Activated CD4-positive, alpha-beta T cell treated with anti-CD3 and anti-CD28 coated beads for 36 hours (primary cell): ENCODE results near the gene SLCO3A1. TPM values are rescaled to one million over a fixed set of nuclear protein-coding genes. Genes with fewer than 3 reads are reported as not detected.
A peak's percentile ranks its signal among the peaks of the same experiment; 100 is the strongest.

Source experiments
- ATAC-seq: fragments of 200-7000 bp; cut with Tn5 transposase; one replicate; pipeline ENCODE4 v1.10.0; 2021; ENCODE audit warnings: mild to moderate bottlenecking, moderate library complexity
- CTCF ChIA-PET: fragments of 350-600 bp; sonication (Branson Sonifier 250); formaldehyde crosslinking; loops from one replicate; lab custom pipeline; 2021; ENCODE audit warnings: antibody characterized with exemption; lab: Charles Lee
- POLR2A ChIA-PET: fragments of 350-600 bp; sonication (Branson Sonifier 250); formaldehyde crosslinking; loops from one replicate; lab custom pipeline; 2021; ENCODE audit warnings: antibody characterized with exemption, inconsistent platforms; lab: Charles Lee
- DNase-seq: peaks from one replicate; pipeline ENCODE4 v3.0.0-alpha.2; 2020
- H3K27ac Mint-ChIP-seq: one replicate; pipeline ENCODE4 v1.8.0; 2021; ENCODE audit warnings: mixed read lengths
- H3K27me3 Mint-ChIP-seq: one replicate; pipeline ENCODE4 v1.8.0; 2021; ENCODE audit warnings: mixed read lengths
- H3K36me3 Mint-ChIP-seq: one replicate; pipeline ENCODE4 v1.8.0; 2021; ENCODE audit warnings: low read depth, mixed read lengths
- H3K4me1 Mint-ChIP-seq: one replicate; pipeline ENCODE4 v1.8.0; 2021; ENCODE audit warnings: mixed read lengths
- H3K4me3 Mint-ChIP-seq: one replicate; pipeline ENCODE4 v1.8.0; 2021; ENCODE audit warnings: mild to moderate bottlenecking, moderate library complexity, mixed read lengths
- H3K9me3 Mint-ChIP-seq: one replicate; pipeline ENCODE4 v1.8.0; 2021; ENCODE audit warnings: low read depth, mixed read lengths
- intact Hi-C, 2 experiments: fragments of 100-400 bp; cut with DNase I in 1 of 2; cut with micrococcal nuclease in 1 of 2; formaldehyde crosslinking; loops; one replicate each; pipeline versions ENCODE4 v1.14.2 to v1.15.1; 2022 to 2024; cut with DNase I, micrococcal nuclease
- total RNA-seq, 2 experiments: library from RNA; stranded (reverse); gene quantifications; one replicate each; pipeline ENCODE4 v1.2.3, GENCODE V29; 2021

SLCO3A1 gene
- total RNA-seq, 2 experiments from 2014 or later = 5.6 to 5.8 TPM

DNA sequence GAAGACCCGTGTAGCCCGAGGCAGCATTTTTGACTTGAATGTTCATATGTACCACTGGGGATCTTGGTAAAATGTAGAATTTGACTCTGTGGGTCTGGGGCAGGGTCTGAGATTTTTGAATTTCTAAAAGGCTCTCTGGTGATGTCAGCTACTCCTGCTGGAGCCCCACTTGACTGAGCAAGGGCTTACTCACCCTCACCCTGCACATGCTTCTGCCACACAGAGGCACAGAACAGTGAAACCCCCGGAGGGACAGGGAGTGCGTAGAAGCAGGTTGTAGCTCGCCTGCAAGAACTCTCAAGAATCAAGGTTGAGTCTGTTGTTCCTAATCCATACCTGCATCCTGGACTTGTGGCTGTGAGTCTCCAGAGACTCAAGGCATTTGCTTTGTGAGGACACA is 41.1 kb downstream of the SLCO3A1 start:
- Mint-ChIP-seq H3K4me3 (no peak overlapping the region), H3K27me3 (no peaks in the 10 kb centered on the region), H3K27ac (no peak overlapping the region), H3K4me1 (peaks cover 6% of the 10 kb centered on the region), H3K9me3 (peaks cover 2% of the 10 kb centered on the region), H3K36me3 (peaks cover 9% of the 10 kb centered on the region)
- intact Hi-C loops = no loop called here
- CTCF ChIA-PET = interaction anchor here (0.6 to 0.8 kb wide), 3 partner anchors 10 to 117 kb away, joined by 3 to 5 read pairs (median 4); no protein-coding TSS in a partner anchor
- no peak for DNase-seq
- no peak for ATAC-seq
- POLR2A ChIA-PET = no interaction called here

DNA sequence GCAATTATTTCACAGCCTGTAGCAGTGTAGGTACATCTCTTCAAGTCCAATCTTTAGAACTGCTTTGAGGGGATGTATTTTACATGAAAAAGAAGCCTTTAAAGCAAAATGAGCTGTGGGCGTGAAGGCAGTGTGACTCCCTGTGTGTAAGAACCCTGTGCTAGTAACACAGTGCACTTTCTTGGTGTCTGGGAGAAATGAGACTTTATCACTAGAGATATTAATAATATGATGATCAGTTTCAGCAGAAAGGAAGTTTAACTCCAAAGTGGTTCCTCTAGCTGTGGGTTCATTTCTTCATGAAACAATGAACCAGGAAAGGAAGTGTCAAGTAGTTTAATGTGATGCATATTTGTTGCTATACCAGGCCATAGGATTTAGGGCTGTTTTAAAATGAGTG is 41.5 kb downstream of the SLCO3A1 start:
- H3K27me3 Mint-ChIP-seq = no peaks in the 10 kb centered on the region
- peaks cover 2% of the 10 kb centered on the region for H3K9me3 Mint-ChIP-seq
- intact Hi-C loops = no loop called here
- DNase-seq = no peak
- H3K4me1 Mint-ChIP-seq = peaks cover 6% of the 10 kb centered on the region
- H3K36me3 Mint-ChIP-seq = peaks cover 9% of the 10 kb centered on the region
- CTCF ChIA-PET = interaction anchor here (0.8 kb wide), 2 partner anchors 11 to 42 kb away, joined by 3 to 5 read pairs; no protein-coding TSS in a partner anchor
- no peak overlapping the region for H3K27ac Mint-ChIP-seq
- no peak for ATAC-seq
- POLR2A ChIA-PET = no interaction called here
- no peak overlapping the region for H3K4me3 Mint-ChIP-seq

DNA sequence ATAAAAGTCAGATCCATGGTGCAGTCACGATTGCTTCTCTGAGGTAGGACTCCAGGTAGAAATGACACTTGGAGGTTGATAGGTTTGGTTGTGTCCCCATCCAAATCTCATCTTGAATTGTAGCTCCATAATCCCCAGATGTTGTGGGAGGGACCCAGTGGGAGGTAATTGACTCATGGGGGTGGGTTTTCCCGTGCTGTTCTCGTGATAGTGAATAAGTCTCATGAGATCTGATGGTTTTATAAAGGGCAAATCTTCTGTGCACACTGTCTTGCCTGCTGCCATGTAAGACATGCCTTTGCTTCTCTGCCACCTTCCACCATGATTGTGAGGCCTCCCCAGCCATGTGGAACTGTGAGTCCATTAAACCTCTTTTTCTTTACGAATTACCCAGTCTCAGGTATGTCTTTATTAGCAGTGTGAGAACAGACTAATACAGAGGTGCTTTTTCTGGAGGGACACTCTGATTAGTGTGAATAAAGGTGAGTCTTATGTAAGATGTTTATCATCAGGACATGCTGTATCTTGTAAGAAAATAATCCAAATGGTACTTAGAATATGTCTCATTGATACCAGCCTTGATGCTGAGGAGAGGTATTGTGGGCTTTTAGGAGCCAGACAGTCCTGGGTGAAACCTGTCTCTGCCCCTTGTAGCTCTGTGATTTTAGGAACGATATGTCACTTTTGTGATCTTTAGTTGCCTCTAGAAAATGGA is 43.0 kb downstream of the SLCO3A1 start:
- H3K4me1 Mint-ChIP-seq = peaks cover 6% of the 10 kb centered on the region
- H3K9me3 Mint-ChIP-seq = peaks cover 6% of the 10 kb centered on the region
- peaks cover 12% of the 10 kb centered on the region for H3K36me3 Mint-ChIP-seq
- ChIA-PET CTCF (no interaction called here), POLR2A (no interaction called here)
- ATAC-seq (no peak), DNase-seq (no peak)
- H3K27me3 Mint-ChIP-seq = no peaks in the 10 kb centered on the region
- H3K27ac Mint-ChIP-seq = no peak overlapping the region
- H3K4me3 Mint-ChIP-seq = no peak overlapping the region
- intact Hi-C loops = no loop called here

DNA sequence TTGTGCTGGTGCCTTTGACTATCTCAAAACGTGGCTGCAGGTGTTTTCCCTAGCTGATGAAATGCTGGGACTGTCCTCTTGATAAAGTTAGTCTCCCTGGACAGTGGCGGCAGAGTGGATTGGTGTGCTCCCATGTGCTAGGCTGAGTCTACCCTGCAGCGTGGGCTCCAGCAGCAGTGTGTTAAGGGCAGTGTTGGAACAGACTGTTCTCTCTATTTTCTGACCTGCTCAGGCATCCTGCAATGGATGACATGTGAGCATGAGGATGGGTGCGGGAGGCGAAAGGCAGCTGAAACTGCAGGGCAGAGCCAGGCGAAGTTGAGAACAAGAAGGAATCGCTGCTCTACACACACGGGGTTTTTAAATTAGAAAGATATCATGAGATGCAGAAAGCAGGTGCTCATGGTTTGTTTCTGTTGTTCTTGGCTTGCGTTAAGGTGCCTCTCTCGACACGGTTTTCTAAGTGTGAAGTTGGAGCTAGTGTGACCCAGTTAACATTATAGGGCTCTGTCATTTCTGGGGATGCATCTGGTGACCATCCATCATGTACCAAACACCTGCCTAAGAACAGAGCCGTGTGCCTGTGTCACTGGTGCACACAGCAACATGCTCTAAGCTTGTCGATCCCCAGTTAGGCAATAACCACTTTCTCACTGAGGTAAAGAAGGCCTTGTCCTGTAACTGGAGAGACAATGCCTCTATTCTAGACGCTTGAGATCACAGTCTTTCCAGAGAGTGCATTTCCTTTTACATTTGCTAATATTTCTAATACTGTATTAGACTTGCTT is 44.3 kb downstream of the SLCO3A1 start:
- Mint-ChIP-seq H3K27ac (no peak overlapping the region), H3K36me3 (peaks cover 9% of the 10 kb centered on the region), H3K27me3 (no peaks in the 10 kb centered on the region), H3K4me3 (no peak overlapping the region), H3K4me1 (peaks cover 6% of the 10 kb centered on the region), H3K9me3 (peaks cover 11% of the 10 kb centered on the region)
- POLR2A ChIA-PET = no interaction called here
- intact Hi-C loops = no loop called here
- CTCF ChIA-PET = interaction anchor here (0.8 kb wide), 1 partner anchor 44 kb away, joined by 3 read pairs; the partner anchor contains the start of gene SLCO3A1
- ATAC-seq = no peak
- no peak for DNase-seq

DNA sequence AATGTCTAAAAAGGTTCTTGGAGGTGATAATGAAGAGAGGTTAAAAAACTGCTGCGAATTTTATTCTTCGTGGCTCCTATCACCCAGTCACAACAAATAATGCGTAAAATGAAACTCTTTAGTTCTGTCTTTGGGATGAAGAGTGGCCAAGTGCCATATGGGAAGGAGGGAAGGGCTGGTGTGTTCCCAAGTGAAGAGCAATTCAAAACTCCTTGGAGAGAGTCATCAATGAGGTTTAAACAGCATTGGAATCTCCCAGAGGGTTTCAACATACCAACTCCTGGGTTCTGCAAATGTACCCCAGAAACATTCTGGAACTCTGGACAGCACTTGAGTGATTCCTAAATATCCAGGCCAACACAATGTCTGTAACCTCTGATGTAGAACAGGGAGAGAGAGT is 45.3 kb downstream of the SLCO3A1 start:
- no peak overlapping the region for H3K4me3 Mint-ChIP-seq
- H3K36me3 Mint-ChIP-seq = peaks cover 12% of the 10 kb centered on the region
- ATAC-seq (no peak), DNase-seq (no peak)
- ChIA-PET CTCF (no interaction called here), POLR2A (no interaction called here)
- H3K4me1 Mint-ChIP-seq = peaks cover 9% of the 10 kb centered on the region
- intact Hi-C loops = no loop called here
- H3K27ac Mint-ChIP-seq = no peak overlapping the region
- no peaks in the 10 kb centered on the region for H3K27me3 Mint-ChIP-seq
- H3K9me3 Mint-ChIP-seq = peaks cover 11% of the 10 kb centered on the region

DNA sequence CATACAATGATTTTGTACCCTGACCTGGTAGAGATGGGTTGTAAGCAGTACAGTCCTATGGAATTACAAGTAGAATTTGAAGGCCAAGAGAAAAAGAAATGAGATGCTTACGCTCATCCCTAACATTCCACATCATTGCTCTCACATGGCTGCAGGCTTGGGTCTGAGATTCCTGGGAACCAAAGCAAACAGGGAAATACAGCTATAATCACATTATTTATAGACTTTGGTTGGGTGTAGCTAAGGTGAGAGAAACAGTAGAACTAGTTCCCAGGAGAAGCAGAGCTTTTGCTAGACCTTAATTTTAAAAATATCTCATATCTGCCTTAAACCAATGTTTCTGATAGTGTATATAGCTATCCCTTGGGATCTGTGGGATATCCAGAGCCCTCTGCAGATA is 51.4 kb downstream of the SLCO3A1 start:
- ChIA-PET CTCF (no interaction called here), POLR2A (no interaction called here)
- H3K27me3 Mint-ChIP-seq = no peaks in the 10 kb centered on the region
- H3K4me1 Mint-ChIP-seq = peaks cover 16% of the 10 kb centered on the region
- no peak overlapping the region for H3K27ac Mint-ChIP-seq
- ATAC-seq (no peak), DNase-seq (no peak)
- intact Hi-C loops = no loop called here
- peaks cover 11% of the 10 kb centered on the region for H3K36me3 Mint-ChIP-seq
- no peak overlapping the region for H3K4me3 Mint-ChIP-seq
- H3K9me3 Mint-ChIP-seq = peaks cover 11% of the 10 kb centered on the region

DNA sequence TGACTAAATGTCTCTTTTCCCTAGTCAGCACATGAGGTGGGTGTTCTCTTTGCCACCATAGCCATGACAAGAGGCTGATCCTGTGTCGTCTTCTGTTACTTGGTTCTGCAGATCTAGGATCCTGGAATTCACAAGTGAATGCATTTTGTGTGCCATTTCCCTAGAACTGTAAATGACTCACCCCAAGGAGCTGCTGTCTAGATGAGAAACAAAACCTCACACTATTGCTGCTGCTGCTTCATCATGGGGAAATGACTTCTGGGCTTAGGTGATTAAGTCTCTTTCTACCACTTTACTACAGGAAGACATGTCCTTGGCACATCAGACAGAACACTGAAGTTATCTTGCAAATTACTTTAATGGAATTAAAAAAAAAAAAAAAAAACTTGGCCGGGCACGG is 54.9 kb downstream of the SLCO3A1 start:
- H3K27me3 Mint-ChIP-seq = no peaks in the 10 kb centered on the region
- no peak overlapping the region for H3K4me3 Mint-ChIP-seq
- no peaks in the 10 kb centered on the region for H3K36me3 Mint-ChIP-seq
- H3K4me1 Mint-ChIP-seq = peaks cover 16% of the 10 kb centered on the region
- ATAC-seq = peak; percentile 77
- CTCF ChIA-PET = interaction anchor here (0.8 to 1.8 kb wide), 2 partner anchors 18 to 57 kb away, joined by 3 to 5 read pairs; no protein-coding TSS in a partner anchor
- no peak for DNase-seq
- H3K9me3 Mint-ChIP-seq = no peaks in the 10 kb centered on the region
- peak overlapping the region; percentile 26 for H3K27ac Mint-ChIP-seq
- POLR2A ChIA-PET = no interaction called here
- intact Hi-C loops = no loop called here

DNA sequence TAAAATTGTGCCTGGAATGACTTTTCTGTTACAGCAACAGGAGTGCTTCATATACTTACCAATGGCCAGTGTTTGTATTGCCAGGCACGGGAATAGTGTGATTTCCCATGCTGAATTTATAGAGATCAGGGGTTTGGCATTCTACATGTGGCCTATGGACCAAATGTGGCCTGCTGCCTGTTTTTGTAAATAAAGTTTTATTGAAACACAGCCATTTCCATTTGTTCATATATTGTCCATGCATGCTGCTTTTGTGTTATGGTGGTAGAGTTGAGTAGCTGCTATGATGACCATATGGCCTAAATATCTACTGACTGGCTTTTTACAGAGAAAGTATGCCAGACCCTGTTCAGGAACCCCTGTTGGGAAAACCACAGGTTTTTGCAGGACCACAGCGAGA is 55.6 kb downstream of the SLCO3A1 start:
- Mint-ChIP-seq H3K4me3 (no peak overlapping the region), H3K4me1 (peaks cover 12% of the 10 kb centered on the region), H3K27ac (no peak overlapping the region), H3K27me3 (no peaks in the 10 kb centered on the region), H3K36me3 (no peaks in the 10 kb centered on the region), H3K9me3 (no peaks in the 10 kb centered on the region)
- DNase-seq (no peak), ATAC-seq (no peak)
- intact Hi-C loops = no loop called here
- CTCF ChIA-PET = no interaction called here
- POLR2A ChIA-PET = no interaction called here

DNA sequence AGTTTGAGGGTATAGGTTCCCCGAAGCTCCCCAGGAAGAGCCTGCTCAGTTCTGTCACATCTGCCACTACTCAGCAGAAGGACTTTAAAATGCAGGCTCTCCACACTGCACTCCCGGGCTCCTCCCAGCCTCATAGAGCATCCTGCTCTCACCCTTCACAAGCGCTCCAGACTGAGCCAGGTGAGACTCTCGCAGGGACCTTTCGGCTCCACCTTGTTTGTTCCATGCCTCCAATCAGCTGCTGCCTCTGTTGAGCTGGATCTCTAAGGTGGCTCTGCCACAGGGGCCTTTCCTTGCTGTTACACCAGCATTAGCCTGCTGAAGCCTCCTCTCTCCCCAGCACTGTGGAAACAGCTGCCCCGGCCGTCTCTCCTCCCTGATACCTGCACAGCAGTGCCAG is 56.1 kb downstream of the SLCO3A1 start:
- no peaks in the 10 kb centered on the region for H3K9me3 Mint-ChIP-seq
- no peak overlapping the region for H3K4me3 Mint-ChIP-seq
- no peak overlapping the region for H3K27ac Mint-ChIP-seq
- CTCF ChIA-PET = no interaction called here
- POLR2A ChIA-PET = no interaction called here
- no peaks in the 10 kb centered on the region for H3K36me3 Mint-ChIP-seq
- H3K27me3 Mint-ChIP-seq = no peaks in the 10 kb centered on the region
- H3K4me1 Mint-ChIP-seq = peaks cover 12% of the 10 kb centered on the region
- intact Hi-C loops = no loop called here
- DNase-seq (no peak), ATAC-seq (no peak)

DNA sequence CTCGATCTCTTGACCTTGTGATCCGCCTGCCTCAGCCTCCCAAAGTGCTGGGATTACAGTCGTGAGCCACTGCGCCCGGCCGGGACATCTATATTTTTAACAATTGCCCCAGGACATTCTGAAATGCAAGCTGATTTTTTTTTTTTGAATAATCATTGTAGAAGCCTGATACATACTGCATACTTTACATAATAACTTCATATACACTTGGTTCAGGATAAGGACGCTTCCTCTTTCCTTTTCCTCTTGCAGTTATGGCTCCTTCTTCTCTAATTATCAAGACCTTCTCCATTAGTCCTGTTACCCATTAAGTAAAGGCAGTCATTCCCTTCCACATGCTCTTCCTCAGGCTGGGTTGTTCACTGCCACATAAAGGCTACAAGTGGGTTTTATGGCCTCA is 58.3 kb downstream of the SLCO3A1 start:
- H3K27ac Mint-ChIP-seq = no peak overlapping the region
- no peak for ATAC-seq
- CTCF ChIA-PET = interaction anchor here (1.0 kb wide), 1 partner anchor 25 kb away, joined by 3 read pairs; no protein-coding TSS in a partner anchor
- peaks cover 5% of the 10 kb centered on the region for H3K36me3 Mint-ChIP-seq
- H3K9me3 Mint-ChIP-seq = no peaks in the 10 kb centered on the region
- H3K4me3 Mint-ChIP-seq = no peak overlapping the region
- DNase-seq = no peak
- POLR2A ChIA-PET = no interaction called here
- H3K4me1 Mint-ChIP-seq = peaks cover 11% of the 10 kb centered on the region
- H3K27me3 Mint-ChIP-seq = no peaks in the 10 kb centered on the region
- intact Hi-C loops = no loop called here

DNA sequence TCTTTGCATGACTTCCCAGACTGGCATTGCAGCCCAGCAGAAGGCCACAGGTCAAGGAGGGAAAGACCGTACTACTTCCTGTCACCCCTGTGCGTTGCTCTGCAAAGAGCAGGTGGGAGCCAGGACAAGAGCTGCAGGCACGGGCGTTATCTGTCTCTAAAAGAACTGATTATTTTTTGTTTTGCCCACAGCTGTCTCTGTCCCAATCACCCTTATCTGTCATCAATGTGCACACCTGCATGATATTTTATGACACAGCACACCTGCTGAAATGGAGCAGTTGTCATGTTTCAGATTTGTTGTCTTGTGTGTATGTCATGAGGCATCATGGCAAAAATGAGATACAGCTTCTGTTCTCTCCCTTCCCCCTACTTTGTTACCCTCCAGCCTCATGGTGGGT is 58.8 kb downstream of the SLCO3A1 start:
- Mint-ChIP-seq H3K36me3 (peaks cover 8% of the 10 kb centered on the region), H3K4me3 (no peak overlapping the region), H3K27ac (no peak overlapping the region), H3K9me3 (no peaks in the 10 kb centered on the region), H3K4me1 (peaks cover 10% of the 10 kb centered on the region), H3K27me3 (no peaks in the 10 kb centered on the region)
- CTCF ChIA-PET = interaction anchor here (0.5 kb wide), 1 partner anchor 386 kb away, joined by 3 read pairs; no protein-coding TSS in a partner anchor
- intact Hi-C loops = no loop called here
- no peak for ATAC-seq
- POLR2A ChIA-PET = no interaction called here
- DNase-seq = no peak

DNA sequence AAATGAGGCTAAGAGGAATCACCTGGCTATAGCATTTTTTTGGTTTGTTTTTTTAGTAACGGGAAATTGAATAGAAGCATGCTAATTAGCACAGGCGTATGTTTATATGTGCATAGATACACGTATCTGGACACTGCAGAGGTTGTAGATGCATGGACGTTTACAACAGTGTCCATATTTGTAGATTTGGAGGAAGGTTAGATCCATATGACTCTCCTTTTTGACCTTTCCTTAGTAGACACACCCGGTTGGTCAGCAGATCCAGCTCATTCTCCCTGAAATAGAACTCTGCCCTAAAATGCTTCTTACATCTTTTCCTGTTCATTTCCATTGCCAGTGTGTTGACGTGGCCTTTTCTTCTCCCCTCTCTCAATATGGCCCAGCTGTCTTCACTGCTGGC is 60.1 kb downstream of the SLCO3A1 start:
- Mint-ChIP-seq H3K4me3 (no peak overlapping the region), H3K9me3 (no peaks in the 10 kb centered on the region), H3K36me3 (peaks cover 8% of the 10 kb centered on the region), H3K27ac (no peak overlapping the region), H3K4me1 (peaks cover under 1% of the 10 kb centered on the region), H3K27me3 (no peaks in the 10 kb centered on the region)
- ChIA-PET CTCF (no interaction called here), POLR2A (no interaction called here)
- ATAC-seq = no peak
- intact Hi-C loops = no loop called here
- DNase-seq = no peak
